ENCODE measurements around the gene UNC5B.

The UNC5B gene

DNA sequence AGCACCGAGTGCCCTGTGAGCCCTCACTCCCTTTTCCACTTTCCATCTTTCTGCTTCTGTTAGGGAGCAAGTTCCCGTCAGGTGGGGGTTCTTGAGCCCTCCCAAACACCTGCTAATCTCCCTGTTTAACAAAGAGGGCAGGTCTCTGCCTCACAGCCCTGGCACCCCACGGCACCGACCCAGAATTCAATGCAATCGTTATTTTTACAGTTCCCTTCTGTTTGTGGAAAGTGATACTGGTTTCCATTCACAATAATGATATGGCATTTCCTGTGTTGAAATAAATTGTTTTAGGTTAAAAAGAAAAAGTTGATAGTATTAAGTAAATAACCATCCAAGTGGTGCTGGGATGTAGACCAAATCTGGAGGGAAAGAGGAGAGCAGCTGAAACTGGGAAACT is 67.8 kb downstream of the UNC5B start:
- DNase-seq (ENCODE audit: low read depth in 2 of 2, low spot score in 1 of 2) = no peak

DNA sequence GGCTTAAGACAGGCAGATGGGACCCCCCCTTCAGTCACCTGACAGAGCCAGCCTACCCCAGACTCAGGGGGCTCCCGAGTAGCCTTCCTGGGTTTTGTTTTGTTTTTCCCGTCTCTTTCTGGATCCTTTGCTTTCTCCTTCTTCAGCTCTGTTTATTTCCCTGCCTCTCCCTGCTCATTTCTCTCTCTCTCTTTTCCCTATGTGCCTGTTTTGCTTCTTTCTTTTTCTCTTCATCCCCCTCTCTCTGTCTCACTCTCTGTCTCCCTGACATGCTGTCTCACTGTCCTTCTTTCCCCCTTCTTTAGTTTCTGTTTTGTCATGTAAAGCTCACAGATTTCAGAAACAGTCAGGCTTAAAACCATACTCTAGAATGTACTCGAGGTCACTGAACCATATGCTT is 68.5 kb downstream of the UNC5B start:
- no peak for DNase-seq (ENCODE audit: low read depth in 2 of 2, low spot score in 1 of 2)

DNA sequence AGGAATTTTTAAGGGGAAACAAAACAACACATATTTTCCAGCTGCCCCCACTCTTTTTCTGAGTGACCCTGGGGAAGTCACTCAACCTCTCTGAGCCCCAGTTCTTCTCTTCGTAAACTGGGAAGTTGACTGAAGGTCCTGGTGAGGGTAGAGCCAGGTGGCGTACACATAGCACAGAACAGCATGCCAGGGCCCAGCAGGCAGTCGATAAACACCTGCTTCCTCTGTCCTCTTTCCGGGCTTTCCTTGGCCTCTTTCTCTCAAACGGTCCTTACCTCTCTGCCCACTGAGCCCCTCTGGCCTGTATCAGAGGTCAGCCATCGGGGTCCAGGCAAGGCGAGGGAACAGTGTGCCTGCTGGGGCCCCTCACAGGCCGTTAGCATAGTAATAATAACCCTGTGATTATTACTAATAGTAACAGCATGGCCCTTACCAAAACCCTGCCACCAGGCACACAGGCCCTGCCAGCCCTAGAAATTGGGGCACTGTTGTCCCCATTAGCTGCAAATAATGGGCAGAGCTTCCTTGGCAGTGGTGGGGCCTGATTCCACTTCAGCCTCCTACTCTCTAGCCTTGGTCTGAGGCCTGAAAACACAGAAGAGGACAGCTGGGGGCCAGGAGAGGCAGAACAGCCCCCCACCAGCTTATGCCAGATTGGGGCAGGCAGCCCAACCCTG is 69.4 kb downstream of the UNC5B start:
- DNase-seq (ENCODE audit: low read depth in 2 of 2, low spot score in 1 of 2) = no peak

DNA sequence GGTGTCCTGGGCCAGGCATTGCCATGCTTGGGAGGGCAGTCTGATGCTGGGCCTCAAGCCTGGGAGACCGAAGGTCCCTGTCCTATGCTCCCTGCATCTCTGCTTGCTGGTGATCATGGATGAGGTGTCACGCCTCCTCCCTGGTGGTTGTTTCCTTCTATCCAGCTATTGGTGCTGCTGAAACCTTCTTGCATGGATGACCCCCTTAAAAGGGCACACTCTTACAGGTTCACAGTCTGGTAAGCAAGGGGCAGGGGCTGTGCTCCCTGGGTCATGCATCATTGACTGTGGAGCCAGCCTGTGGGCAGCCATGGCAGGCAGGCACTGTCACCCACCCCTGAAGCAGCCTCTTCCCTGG is 69.9 kb downstream of the UNC5B start:
- DNase-seq (ENCODE audit: low read depth in 2 of 2, low spot score in 1 of 2) = no peak

DNA sequence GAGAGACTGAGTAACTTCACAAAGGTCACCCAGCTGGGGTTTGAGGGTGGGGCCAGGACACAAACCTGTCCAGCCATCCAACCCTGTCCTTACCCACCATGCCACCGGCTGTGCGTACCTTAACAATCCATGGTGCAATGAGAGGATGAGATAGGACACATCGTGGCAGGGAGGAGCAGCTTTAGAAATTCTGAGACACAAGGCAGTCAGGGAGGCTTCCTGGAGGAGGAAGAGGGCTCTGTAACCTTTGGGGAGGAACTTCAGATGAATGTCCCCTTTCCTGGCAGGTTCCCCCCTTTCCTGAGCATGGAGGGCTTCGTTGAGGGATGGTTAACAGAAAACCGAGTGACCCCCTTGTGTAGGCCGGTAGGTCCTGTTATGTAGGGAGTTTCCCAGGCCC is 71.0 kb downstream of the UNC5B start:
- DNase-seq (ENCODE audit: low read depth in 2 of 2, low spot score in 1 of 2) = no peak

DNA sequence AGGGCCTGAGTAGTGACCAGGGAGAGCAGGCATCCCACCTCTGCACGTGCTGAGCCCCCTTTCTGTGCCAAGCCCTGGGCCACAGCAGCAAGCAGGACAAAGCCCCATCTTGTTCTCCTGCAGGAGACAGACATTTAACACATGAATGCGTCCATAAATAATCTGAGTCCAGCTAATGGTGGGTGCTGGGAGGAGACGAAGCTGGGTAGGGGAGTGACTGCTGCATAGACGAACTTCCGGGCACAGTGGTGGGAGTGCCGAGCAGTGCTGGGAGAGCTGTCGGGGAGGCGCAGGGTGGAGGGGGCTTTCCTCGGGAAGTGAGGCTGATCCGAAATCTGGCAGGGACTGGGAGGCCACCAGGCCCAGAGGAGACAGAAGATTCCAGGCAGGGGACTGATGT is 71.5 kb downstream of the UNC5B start:
- no peak for DNase-seq (ENCODE audit: low read depth in 2 of 2, low spot score in 1 of 2)

DNA sequence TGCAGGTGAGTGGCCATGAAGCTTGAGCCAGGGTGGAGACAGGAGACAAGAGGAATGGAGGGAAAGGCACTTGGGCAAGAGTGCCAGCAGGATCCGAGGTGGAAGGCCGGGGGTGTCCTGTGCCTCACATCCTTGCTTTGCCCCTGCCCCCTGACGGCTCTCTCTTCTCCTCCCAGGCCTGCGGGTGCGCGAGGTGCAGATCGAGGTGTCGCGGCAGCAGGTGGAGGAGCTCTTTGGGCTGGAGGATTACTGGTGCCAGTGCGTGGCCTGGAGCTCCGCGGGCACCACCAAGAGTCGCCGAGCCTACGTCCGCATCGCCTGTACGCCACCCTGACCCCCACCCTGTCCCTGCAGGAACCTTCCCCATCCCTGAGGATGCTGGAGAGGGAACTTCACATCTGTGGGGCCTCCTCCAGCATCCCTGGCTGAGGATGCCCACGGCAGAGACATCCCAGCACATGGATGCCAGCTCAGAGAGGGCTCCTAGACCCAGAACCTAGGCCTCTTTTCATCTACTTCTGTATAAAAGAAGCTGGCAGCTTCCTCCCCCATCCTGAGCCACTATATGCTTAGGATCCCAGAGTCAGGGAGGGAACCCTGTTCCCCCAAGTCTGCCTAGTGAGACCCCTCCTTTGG is 72.3 kb downstream of the UNC5B start:
- DNase-seq (ENCODE audit: low read depth in 2 of 2, low spot score in 1 of 2) = no peak

DNA sequence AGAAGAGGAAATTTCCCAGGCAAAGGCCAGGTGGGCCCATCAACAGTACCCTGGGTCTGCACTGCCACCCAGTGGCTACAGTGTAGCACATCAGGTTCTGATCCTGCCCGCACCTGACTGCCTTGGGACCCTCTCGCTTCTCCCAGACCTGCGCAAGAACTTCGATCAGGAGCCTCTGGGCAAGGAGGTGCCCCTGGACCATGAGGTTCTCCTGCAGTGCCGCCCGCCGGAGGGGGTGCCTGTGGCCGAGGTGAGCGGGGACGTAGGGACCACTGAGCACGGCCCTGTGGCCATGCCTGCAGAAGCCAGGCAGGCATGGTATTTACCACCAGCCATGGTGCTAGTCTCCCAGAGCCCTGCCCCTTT is 72.8 kb downstream of the UNC5B start:
- DNase-seq (ENCODE audit: low read depth in 2 of 2, low spot score in 1 of 2) = no peak

DNA sequence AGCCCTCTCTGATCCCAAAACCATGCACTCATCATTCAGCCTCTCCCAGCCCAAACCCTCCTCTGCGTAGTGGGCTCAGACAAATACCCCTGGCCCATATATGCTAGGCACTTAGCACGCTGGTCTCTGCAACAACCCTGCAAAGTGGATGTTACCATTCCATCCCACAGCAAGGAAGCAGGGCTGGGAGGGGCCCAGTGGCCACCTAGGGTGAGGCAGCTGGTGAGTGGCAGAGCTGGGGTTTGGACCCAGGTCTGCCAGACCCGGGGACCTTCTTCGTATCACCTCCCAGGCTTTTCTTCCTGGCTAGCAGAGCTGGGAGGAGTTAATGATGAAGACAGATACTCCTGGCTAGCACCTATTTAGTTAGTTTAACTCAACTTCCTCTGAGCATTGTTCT is 73.6 kb downstream of the UNC5B start:
- no peak for DNase-seq (ENCODE audit: low read depth in 2 of 2, low spot score in 1 of 2)

DNA sequence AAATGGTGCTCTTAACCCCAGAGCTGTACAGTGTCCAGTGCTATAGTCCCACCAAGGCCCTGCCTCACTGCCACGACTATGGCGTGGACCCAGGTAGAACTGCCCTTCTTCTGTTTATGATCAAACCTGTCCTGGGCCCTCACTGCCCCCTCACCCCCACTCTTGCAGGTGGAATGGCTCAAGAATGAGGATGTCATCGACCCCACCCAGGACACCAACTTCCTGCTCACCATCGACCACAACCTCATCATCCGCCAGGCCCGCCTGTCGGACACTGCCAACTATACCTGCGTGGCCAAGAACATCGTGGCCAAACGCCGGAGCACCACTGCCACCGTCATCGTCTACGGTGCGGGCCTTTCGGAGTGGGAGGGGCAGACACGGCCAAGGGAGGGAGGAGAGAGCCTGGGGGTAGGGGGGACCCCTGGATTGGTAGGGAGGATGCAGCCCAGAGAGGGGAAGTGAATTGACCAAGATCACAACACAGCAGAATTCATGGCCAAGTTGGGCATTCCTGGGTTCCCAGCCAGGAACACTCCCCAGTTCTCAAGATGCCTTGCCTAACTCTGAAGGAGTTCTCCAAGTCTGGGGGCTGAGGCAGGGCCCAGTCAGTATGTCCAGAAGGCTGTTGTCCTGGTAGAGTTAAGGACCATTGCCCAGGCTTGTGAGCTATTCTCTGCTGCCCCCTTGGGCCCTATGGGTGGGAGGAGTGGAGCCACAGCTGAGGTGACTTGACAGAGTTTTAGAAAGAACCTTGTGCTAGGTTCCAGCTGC is 74.3 kb downstream of the UNC5B start:
- DNase-seq (ENCODE audit: low read depth in 2 of 2, low spot score in 1 of 2) = no peak

DNA sequence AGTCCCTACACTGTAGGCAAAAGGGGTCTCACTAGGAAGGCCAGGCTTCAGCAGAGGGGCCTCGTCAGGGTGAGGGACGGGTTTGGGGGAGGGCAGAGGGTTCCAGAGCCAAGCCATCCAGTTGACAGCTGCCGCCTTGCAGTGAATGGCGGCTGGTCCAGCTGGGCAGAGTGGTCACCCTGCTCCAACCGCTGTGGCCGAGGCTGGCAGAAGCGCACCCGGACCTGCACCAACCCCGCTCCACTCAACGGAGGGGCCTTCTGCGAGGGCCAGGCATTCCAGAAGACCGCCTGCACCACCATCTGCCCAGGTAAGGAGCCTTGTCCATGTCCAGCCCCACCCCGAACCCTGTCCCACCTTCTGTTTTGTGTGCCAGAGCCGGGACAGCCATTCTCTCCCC is 75.1 kb downstream of the UNC5B start:
- DNase-seq (ENCODE audit: low read depth in 2 of 2, low spot score in 1 of 2) = no peak

DNA sequence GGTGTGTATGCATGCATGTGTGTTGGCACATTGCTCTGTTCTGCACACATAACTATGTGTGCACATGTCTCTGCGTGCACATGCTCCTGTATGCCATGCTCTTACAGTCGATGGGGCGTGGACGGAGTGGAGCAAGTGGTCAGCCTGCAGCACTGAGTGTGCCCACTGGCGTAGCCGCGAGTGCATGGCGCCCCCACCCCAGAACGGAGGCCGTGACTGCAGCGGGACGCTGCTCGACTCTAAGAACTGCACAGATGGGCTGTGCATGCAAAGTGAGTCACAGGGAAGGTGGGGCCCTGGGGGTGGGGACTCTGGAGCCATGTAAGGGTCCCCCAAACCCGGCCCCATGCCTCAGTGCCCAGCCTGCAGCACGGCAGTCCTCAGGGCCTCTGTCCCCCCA is 76.1 kb downstream of the UNC5B start:
- DNase-seq (ENCODE audit: low read depth in 2 of 2, low spot score in 1 of 2) = no peak

DNA sequence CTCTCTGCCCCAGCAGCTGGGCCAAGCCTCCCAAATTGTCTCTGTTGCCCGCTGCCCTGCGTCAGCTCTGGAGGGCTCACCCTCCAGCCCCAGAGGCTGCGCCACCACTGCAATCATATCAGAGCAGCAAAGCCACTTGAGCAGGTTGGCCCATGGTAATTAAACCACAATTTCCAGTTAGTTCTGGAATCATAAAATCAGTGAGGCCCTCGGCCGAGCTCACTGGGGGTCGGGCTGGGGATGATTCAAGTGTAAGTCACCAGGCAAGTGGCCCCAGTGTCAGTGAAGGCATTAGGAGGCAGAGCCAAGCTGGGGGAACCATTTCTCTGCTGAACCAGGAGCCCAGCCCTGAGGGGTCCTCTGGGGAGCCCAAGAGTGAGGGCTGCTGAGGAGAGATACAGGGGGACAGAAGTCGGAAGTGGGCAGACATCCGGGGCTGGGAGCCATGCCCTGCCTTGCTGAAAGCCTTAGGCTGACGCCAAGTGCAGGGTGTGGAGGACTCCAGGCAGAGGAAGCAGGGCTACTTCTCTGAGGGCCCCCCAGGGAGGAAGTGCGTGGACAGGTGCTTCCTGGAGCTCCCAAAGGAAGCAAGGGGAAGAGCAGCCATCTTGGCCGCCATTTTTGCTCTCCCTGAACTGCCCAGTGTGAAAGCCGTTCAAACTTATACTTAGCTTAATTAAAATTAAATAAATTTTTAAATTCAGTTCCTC is 77.2 kb downstream of the UNC5B start:
- DNase-seq (ENCODE audit: low read depth in 2 of 2, low spot score in 1 of 2) = no peak

DNA sequence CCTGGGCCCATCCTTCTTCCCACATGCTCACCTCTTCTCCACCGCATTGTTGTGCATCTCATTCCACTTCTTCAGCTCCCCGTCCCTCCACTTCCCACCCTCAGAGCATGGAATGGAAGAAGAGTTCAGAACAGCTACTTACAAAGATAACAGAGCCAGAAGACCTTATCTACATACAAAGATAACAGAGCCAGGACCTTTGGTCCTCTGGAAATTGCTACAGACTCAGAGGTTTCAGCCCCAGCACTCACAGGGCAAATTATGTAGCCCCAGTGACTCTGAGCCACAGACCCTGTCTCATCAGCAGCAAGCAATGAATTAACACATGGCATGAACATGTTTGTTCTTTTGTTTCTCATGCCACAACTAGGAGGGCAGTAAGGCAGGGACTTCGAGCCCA is 78.0 kb downstream of the UNC5B start:
- DNase-seq (ENCODE audit: low read depth in 2 of 2, low spot score in 1 of 2) = no peak

DNA sequence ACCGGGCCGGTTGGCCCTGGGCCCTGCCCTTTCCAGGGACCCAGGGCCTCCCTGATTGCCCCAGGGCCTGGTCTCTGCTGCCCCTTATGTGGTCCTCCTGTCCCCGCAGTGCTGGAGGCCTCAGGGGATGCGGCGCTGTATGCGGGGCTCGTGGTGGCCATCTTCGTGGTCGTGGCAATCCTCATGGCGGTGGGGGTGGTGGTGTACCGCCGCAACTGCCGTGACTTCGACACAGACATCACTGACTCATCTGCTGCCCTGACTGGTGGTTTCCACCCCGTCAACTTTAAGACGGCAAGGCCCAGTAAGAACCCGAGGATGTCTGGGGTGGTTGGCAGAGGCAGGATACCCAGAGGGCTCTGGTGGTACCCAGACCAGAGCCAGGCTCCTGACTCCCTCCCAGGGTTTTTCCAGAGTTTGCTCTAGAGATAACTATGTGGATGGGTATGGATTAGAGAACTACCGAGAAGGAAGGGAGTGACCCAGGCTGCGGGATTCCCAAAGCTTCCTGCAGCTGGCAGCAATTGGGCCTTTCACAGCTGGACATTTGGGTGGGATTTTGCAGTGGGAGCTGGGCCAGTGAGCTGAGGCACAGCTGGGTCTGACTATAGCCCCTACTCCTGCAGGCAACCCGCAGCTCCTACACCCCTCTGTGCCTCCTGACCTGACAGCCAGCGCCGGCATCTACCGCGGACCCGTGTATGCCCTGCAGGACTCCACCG is 78.6 kb downstream of the UNC5B start:
- DNase-seq (ENCODE audit: low read depth in 2 of 2, low spot score in 1 of 2) = no peak

DNA sequence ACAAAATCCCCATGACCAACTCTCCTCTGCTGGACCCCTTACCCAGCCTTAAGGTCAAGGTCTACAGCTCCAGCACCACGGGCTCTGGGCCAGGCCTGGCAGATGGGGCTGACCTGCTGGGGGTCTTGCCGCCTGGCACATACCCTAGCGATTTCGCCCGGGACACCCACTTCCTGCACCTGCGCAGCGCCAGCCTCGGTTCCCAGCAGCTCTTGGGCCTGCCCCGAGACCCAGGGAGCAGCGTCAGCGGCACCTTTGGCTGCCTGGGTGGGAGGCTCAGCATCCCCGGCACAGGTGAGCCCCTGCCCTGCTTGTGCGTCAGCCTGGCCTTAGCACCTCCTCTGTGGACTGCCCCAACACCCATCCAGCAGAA is 79.1 kb downstream of the UNC5B start:
- no peak for DNase-seq (ENCODE audit: low read depth in 2 of 2, low spot score in 1 of 2)

DNA sequence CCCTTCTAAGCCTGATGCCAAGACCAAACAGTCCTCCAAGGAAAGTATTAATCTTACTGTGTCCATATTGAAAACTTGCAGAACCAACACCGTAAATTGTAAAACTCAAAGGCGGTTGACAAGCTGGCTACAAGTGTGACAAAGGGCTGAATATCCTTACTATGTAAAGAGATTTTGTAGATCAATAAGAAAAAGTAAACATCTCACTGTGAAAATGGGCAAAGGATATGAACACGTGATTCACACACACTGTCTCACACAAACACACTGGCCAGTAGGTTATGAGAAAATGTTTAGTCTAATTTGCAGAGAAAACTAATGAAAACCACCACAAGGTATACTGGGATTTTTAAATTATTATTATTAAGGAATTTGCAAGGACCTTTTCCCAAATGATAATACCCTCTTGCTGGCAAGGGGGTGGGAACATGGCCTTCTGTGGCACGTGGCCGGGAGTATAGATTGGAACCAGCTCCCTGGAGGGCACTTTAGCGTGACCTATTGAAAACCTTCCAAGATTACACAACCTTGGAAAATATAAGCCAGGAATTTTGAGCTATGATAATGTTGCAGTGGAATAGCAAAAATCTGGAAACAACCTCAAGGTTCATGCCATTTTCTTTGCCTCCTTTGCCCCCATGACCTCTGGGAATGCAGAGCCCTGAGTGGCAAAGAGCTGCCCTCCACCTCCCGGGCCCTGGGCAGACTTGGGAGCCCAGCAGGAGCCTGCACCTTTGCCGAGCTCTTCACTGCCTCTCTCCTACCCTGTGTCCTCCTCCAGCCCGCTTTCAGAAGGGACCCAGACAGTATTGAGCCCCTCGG is 80.5 kb downstream of the UNC5B start:
- no peak for DNase-seq (ENCODE audit: low read depth in 2 of 2, low spot score in 1 of 2)

DNA sequence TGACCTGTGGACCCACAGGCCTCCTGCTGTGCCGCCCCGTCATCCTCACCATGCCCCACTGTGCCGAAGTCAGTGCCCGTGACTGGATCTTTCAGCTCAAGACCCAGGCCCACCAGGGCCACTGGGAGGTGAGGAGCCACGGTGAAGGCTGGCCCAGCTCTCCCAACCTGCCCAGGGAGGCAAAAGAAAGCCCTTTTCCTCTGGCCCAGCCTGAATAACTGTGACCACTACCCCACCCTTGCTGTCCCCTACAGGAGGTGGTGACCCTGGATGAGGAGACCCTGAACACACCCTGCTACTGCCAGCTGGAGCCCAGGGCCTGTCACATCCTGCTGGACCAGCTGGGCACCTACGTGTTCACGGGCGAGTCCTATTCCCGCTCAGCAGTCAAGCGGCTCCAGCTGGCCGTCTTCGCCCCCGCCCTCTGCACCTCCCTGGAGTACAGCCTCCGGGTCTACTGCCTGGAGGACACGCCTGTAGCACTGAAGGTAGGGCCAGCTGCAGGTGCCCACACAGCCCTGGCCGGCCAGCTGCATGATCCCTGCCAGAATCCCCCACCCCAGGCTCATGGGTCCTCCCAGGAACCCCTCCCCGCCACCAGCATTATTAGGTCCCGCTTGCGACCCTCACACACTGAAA is 81.2 kb downstream of the UNC5B start:
- no peak for DNase-seq (ENCODE audit: low read depth in 2 of 2, low spot score in 1 of 2)

DNA sequence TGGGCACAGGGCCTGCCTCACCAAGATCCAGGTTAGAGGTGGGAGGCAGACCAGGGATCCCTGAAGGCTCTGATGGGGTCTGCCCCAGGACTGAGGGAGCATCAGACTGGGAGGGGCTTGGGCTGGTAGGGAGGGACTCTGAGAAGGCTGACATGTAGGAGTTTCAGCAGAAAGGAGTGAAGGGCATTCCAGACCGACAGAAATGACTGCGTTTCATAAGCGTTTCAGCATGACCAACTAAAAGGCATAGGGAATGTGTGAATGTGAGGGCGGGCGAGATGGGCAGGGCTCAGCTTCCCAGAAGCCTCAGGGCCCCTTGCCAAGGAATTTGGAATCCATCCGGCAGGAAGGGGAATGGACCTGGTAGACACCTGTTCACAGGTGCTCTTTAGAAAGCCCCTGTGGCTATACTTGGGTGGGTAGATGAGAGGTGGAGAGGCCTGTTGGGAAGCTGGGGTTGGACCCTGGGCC is 81.8 kb downstream of the UNC5B start:
- no peak for DNase-seq (ENCODE audit: low read depth in 2 of 2, low spot score in 1 of 2)

DNA sequence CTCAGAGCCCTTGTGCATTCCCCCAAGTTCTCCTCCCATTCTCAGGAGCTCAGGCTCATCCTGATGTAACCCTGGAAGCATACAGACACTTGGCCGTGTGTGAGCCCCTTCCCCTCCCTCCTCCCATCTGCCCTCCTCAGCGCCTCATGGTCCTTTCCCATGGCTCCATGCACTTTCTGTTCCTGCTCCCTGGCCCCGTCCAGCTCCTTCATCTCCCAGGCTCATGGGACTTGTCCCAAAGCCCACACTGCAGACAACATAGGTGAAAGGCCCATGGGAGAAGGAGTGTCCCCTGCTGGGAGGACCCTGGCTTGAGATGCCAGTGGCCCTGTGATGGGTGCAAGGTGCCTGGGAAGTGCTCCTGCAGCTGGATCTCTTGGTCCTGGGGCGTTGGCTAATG is 82.5 kb downstream of the UNC5B start:
- DNase-seq (ENCODE audit: low read depth in 2 of 2, low spot score in 1 of 2) = no peak

Measured in stimulated activated CD8-positive, alpha-beta memory T cell treated with anti-CD3 and anti-CD28 coated beads, Interleukin-4, amount 100 ng/mL, for 4 hours (primary cell).